Heart right ventricle (tissue), 16 donors: Measurements from ENCODE around the gene CENPN. TPM values are rescaled to one million over a fixed set of nuclear protein-coding genes. Genes with fewer than 3 reads are reported as not detected.

Experiments
- ATAC-seq, 8 donors: fragments of 200-7000 bp; cut with Tn5 transposase; one replicate each; pipeline ENCODE4 v1.9.1; 2020; ENCODE audit warnings: mild to moderate bottlenecking in 8 of 8, moderate library complexity in 8 of 8, moderate number of reproducible peaks in 1 of 8
- DNase-seq, 2 donors: peaks; one replicate each; pipeline ENCODE4 v3.0.0-alpha.2; 2020
- H3K27ac ChIP-seq, 10 donors: fragments of 200-600 bp; sonication (generic) in 2 of 10; one replicate each; pipeline versions ENCODE4 v1.5.0 to v1.8.0; 2020 to 2022; ENCODE audit warnings: mild to moderate bottlenecking in 3 of 10
- H3K27me3 ChIP-seq, 7 donors: fragments of 200-600 bp; one replicate each; pipeline ENCODE4 v1.8.0; 2021 to 2022; ENCODE audit warnings: mild to moderate bottlenecking in 2 of 7
- H3K36me3 ChIP-seq, 9 donors: fragments of 200-600 bp; sonication (generic) in 1 of 9; one replicate each; pipeline versions ENCODE4 v1.5.0 to v1.8.0; 2020 to 2022; ENCODE audit warnings: mild to moderate bottlenecking in 2 of 9
- H3K4me1 ChIP-seq, 9 donors: fragments of 200-600 bp; sonication (generic) in 1 of 9; one replicate each; pipeline versions ENCODE4 v1.5.0 to v1.8.0; 2020 to 2022; ENCODE audit warnings: mild to moderate bottlenecking in 4 of 9
- H3K4me3 ChIP-seq, 10 donors: fragments of 200-600 bp; sonication (generic) in 2 of 10; one replicate each; pipeline versions ENCODE4 v1.5.0 to v1.8.0; 2020 to 2022; ENCODE audit warnings: mild to moderate bottlenecking in 7 of 10, moderate library complexity in 2 of 10
- H3K9me3 ChIP-seq, 11 donors: fragments of 200-600 bp in 10 of 11; sonication (generic) in 2 of 11; one replicate each; pipeline versions ENCODE4 v1.5.0 to v1.8.0; 2013 to 2022; ENCODE audit warnings: mild to moderate bottlenecking in 2 of 11, control low read depth in 1 of 11, moderate library complexity in 1 of 11
- CTCF ChIP-seq, 9 donors: fragments of 200-600 bp; sonication (generic) in 2 of 9; IDR thresholded peaks; one replicate each; pipeline versions ENCODE4 v1.5.0 to v1.8.0; 2021 to 2022; ENCODE audit warnings: antibody characterized with exemption in 9 of 9, mild to moderate bottlenecking in 5 of 9, moderate library complexity in 1 of 9
- WGBS, 2 donors: extraction: QIAGEN DNeasy Blood & Tissue Kit; methylation state at CpG; one replicate each; pipeline ENCODE4 v1.1.7; 2013; ENCODE audit warnings: inconsistent platforms in 1 of 2; 5-methylcytosine and 5-hydroxymethylcytosine counted together
- intact Hi-C, 10 donors: fragments of 100-400 bp; cut with DNase I; formaldehyde crosslinking; loops; one replicate each; pipeline versions ENCODE4 v1.11.1 to v1.14.2; 2022
- polyA plus RNA-seq, 2 donors: library from polyadenylated mRNA; stranded (reverse); fragments of 200-250 nt; gene quantifications; one replicate each; pipeline ENCODE4 v1.2.3, GENCODE V29; 2013
- total RNA-seq, 10 donors: library from RNA; stranded (reverse); fragmentation: NEBNext Ultra II Directional in 3 of 10; extraction: Animal tissue kit (Norgen Biotek cat#: 25700) in 3 of 10; gene quantifications; one replicate each; pipeline versions ENCODE4 v1.2.1 to v1.2.4, GENCODE V29; 2021 to 2023
- donor health status: Arrhythmogenic right ventricular cardiomyopathy.
- donor health status: ischemic (EF 13 %, LVEDD 7.1; RV severe dilation, severe dysfunction).
- donor health status: healthy with polysubstance abuse.
- donor health status: DM: no; HTN: yes; CAD: no.
- donor health status: DM: no; HTN: no; CAD: no.
- donor health status: ischemic (EF 25% LVEDD 6.9; RV normal size, moderate dysfunction).
- donor health status: ischemic (EF 25% LVEDD 5.7; RV mildly dilated, moderate dysfunction).
- donor health status: healthy.
- donor health status: DM: yes; HTN: yes; CAD: no.
- donor health status: Ischemic cardiomyopathy.
- donor health status: ischemic (EF 35%, LVEDD 5.7; RV mildly dilated, moderate dysfunction).
- donor health status: nonischemic (EF 11% LVEDD 7.7; RV severe dilation, severe dysfunction).
- donor health status: DM: yes; HTN: yes; CAD: no.
- donor health status: PGD.
- donor health status: ischemic (EF 29% LVEDD 5.4; RV normal size, mild dysfunction).
- donor health status: nonischemic (EF 23%, LVEDD 6.1; RV moderate dilation, normal function).

The CENPN gene
- total and polyA plus RNA-seq, 12 donors, result 0.95 to 16.2 (median 9.5) TPM

- 69 to 70% methylated on average over 2 of the region's 2 CpGs for WGBS, 2 donors
- intact Hi-C loops, result loop anchor here in 2 of 10 donors (5.0 to 10.0 kb wide), 2 partner anchors 49 to 52 kb away; no protein-coding TSS in a partner anchor
- Histone ChIP-seq H3K27me3 (no peaks in the 10 kb centered on the region), H3K27ac (no peak overlapping the region), H3K36me3 (peaks cover 0 to 22% (median 0%) of the 10 kb centered on the region in 9 donors), H3K9me3 (no peaks in the 10 kb centered on the region), H3K4me3 (no peak overlapping the region), H3K4me1 (peaks cover 0 to 17% (median 6%) of the 10 kb centered on the region in 9 donors)
- ATAC-seq (no peak), DNase-seq (no peak)
- no peak for TF ChIP-seq CTCF (IDR thresholded peaks at IDR 0.05)
Observed at GRCh38 chr16:80986557-80986956, 20.5 kb upstream of the CENPN start.

GRCh38 chr16:80988756-80989155 lies 18.3 kb upstream of the CENPN start:
- Histone ChIP-seq H3K27ac (no peak overlapping the region), H3K36me3 (peaks cover 0 to 24% (median 0%) of the 10 kb centered on the region in 9 donors), H3K4me1 (peaks cover 0 to 22% (median 8%) of the 10 kb centered on the region in 9 donors), H3K27me3 (no peaks in the 10 kb centered on the region), H3K4me3 (no peak overlapping the region), H3K9me3 (no peaks in the 10 kb centered on the region)
- no peak for ATAC-seq
- WGBS, 2 donors, result 66 to 73% methylated on average over 7 of the region's 7 CpGs
- intact Hi-C loops, result loop anchor here in 2 of 10 donors (5.0 to 10.0 kb wide), 2 partner anchors 51 to 54 kb away; no protein-coding TSS in a partner anchor
- no peak for DNase-seq
- TF ChIP-seq CTCF (IDR thresholded peaks at IDR 0.05), result no peak

- H3K9me3 ChIP-seq, result no peaks in the 10 kb centered on the region
- intact Hi-C loops, result loop anchor here in 2 of 10 donors (5.0 to 10.0 kb wide), 2 partner anchors 52 to 55 kb away; no protein-coding TSS in a partner anchor
- no peak overlapping the region for H3K27ac ChIP-seq
- no peaks in the 10 kb centered on the region for H3K27me3 ChIP-seq
- peaks cover 0 to 23% (median 12%) of the 10 kb centered on the region in 9 donors for H3K4me1 ChIP-seq
- WGBS, 2 donors, result 47 to 49% methylated on average over 2 of the region's 2 CpGs
- ATAC-seq, result no peak
- no peak overlapping the region for H3K4me3 ChIP-seq
- DNase-seq, result no peak
- TF ChIP-seq CTCF (IDR thresholded peaks at IDR 0.05), result no peak
- peaks cover 0 to 29% (median 0%) of the 10 kb centered on the region in 9 donors for H3K36me3 ChIP-seq
Observed at GRCh38 chr16:80989801-80990200, 17.2 kb upstream of the CENPN start.

GRCh38 chr16:80990577-80990976 lies 16.4 kb upstream of the CENPN start:
- ATAC-seq, result no peak
- no peak for TF ChIP-seq CTCF (IDR thresholded peaks at IDR 0.05)
- Histone ChIP-seq H3K27ac (no peak overlapping the region), H3K36me3 (peaks cover 0 to 37% (median 0%) of the 10 kb centered on the region in 9 donors), H3K9me3 (no peaks in the 10 kb centered on the region), H3K4me1 (peaks cover 0 to 23% (median 12%) of the 10 kb centered on the region in 9 donors), H3K4me3 (no peak overlapping the region), H3K27me3 (no peaks in the 10 kb centered on the region)
- intact Hi-C loops, result no loop called here
- DNase-seq, result no peak
- 92 to 95% methylated on average over 3 of the region's 3 CpGs for WGBS, 2 donors
